NT2/D1 (cell line): ENCODE results near the gene L3MBTL3.

Experiments
- SUZ12 ChIP-seq: IDR thresholded peaks from 2 replicates; pipeline ENCODE4 v1.6.1; 2011; ENCODE audit not compliant: insufficient read length, insufficient read depth; ENCODE audit errors: extremely low read depth
- YY1 ChIP-seq: IDR thresholded peaks from 2 replicates; pipeline ENCODE4 v1.6.1; 2011; ENCODE audit not compliant: insufficient read length, insufficient read depth

- TF ChIP-seq SUZ12 (no peak), YY1 (no peak)
Observed at GRCh38 chr6:130182466-130182865, 164.1 kb downstream of the L3MBTL3 start.
